ENCODE measurements around the gene GALNT10.

DNA sequence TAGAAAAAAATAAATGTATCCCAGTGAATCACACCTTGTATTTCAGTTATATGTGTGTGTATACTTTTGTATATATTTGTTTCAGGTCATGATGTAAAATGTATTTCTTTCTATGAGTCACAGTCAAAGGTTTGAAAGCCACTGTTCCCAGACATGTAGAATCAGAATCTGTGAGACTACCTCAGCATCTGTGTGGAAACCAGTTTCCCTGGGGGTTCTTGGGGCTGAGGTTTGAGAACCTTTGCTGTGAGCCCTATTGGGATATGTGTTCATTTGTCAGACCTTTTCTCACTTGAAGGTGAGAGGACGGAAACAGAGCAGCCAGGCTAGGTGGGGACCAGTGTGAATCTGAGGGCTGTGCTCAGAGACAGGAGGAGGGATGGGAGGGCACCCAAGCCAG is 176.6 kb downstream of the GALNT10 start:
- TF ChIP-seq, protein P1, sequence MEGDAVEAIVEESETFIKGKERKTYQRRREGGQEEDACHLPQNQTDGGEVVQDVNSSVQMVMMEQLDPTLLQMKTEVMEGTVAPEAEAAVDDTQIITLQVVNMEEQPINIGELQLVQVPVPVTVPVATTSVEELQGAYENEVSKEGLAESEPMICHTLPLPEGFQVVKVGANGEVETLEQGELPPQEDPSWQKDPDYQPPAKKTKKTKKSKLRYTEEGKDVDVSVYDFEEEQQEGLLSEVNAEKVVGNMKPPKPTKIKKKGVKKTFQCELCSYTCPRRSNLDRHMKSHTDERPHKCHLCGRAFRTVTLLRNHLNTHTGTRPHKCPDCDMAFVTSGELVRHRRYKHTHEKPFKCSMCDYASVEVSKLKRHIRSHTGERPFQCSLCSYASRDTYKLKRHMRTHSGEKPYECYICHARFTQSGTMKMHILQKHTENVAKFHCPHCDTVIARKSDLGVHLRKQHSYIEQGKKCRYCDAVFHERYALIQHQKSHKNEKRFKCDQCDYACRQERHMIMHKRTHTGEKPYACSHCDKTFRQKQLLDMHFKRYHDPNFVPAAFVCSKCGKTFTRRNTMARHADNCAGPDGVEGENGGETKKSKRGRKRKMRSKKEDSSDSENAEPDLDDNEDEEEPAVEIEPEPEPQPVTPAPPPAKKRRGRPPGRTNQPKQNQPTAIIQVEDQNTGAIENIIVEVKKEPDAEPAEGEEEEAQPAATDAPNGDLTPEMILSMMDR (conservative IDR thresholded peaks at IDR 0.05; ENCODE audit: low read depth in 2 of 2): no peak
- no peak for TF ChIP-seq EZH2 (IDR thresholded peaks at IDR 0.05; ENCODE audit: low read depth, unreplicated experiment)
- TF ChIP-seq POLR2AphosphoS5 (IDR thresholded peaks at IDR 0.05; ENCODE audit: low read depth): no peak
- TF ChIP-seq, protein P2, sequence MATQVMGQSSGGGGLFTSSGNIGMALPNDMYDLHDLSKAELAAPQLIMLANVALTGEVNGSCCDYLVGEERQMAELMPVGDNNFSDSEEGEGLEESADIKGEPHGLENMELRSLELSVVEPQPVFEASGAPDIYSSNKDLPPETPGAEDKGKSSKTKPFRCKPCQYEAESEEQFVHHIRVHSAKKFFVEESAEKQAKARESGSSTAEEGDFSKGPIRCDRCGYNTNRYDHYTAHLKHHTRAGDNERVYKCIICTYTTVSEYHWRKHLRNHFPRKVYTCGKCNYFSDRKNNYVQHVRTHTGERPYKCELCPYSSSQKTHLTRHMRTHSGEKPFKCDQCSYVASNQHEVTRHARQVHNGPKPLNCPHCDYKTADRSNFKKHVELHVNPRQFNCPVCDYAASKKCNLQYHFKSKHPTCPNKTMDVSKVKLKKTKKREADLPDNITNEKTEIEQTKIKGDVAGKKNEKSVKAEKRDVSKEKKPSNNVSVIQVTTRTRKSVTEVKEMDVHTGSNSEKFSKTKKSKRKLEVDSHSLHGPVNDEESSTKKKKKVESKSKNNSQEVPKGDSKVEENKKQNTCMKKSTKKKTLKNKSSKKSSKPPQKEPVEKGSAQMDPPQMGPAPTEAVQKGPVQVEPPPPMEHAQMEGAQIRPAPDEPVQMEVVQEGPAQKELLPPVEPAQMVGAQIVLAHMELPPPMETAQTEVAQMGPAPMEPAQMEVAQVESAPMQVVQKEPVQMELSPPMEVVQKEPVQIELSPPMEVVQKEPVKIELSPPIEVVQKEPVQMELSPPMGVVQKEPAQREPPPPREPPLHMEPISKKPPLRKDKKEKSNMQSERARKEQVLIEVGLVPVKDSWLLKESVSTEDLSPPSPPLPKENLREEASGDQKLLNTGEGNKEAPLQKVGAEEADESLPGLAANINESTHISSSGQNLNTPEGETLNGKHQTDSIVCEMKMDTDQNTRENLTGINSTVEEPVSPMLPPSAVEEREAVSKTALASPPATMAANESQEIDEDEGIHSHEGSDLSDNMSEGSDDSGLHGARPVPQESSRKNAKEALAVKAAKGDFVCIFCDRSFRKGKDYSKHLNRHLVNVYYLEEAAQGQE (IDR thresholded peaks at IDR 0.05; ENCODE audit: unreplicated experiment): no peak
- TF ChIP-seq JUNB (IDR thresholded peaks at IDR 0.05; ENCODE audit: unreplicated experiment): no peak
- TF ChIP-seq EZH2phosphoT487 (IDR thresholded peaks at IDR 0.05; ENCODE audit: unreplicated experiment): no peak
- no peak for TF ChIP-seq STAT1 (IDR thresholded peaks at IDR 0.05; ENCODE audit: unreplicated experiment)

Measured in GM23338 (cell line).